ENCODE measurements around the gene AKR1D1. TPM values are rescaled to one million over a fixed set of nuclear protein-coding genes. Genes with fewer than 3 reads are reported as not detected.

The AKR1D1 gene
- total and polyA plus RNA-seq, 10 of the 15 experiments (the other 5 are each of a cell fraction or from before 2014, with no cell fraction given): 0.09 to 0.34 TPM; not detected in 8

DNA sequence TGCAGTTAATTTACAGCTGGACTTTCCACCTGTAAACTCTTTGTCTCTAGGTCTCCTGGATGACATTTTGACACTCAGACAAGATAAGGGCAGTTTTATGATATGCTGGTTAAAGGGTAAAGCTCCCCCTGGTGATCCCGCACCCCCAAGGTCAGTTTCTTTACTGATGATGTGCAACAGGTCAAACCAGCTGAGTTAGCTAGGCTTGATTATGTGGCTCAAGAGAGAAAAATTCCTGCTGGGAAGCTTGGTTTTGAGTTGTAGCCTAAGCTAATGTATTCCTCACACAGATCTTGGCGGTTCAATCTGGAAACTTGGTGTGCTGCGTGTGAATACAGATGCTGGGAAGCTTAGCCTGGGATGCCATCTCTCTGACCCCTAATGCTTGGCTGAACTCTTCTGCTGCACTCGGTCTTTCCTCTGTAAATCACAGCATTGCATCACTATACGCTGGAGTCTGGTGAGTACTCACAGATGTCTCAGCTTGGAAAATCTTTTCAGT lies 11.4 kb upstream of the AKR1D1 start:
- ATAC-seq (no peak), DNase-seq (ENCODE audit: low read depth, low spot score) (no peak), FAIRE-seq (no peak)
- no peaks in the 10 kb centered on the region for H3K36me3 ChIP-seq (ENCODE audit: control insufficient read depth in 2 of 2, insufficient read depth in 2 of 2, low read length in 1 of 2)
- POLR2A ChIA-PET: no interaction called here
- H2AFZ ChIP-seq (ENCODE audit: control insufficient read depth, low read depth, low read length): no peak overlapping the region
- H3K27me3 ChIP-seq (replicated peaks in 1 of 2; ENCODE audit: control insufficient read depth in 2 of 2, insufficient read depth in 2 of 2, low read length in 1 of 2): no peaks in the 10 kb centered on the region
- intact Hi-C loops (cut with micrococcal nuclease; ENCODE audit: unreplicated experiment): no loop called here
- no peaks in the 10 kb centered on the region for H3K4me1 ChIP-seq (ENCODE audit: control insufficient read depth, insufficient read depth, low read length)
- no peaks in the 10 kb centered on the region for H3K79me2 ChIP-seq (ENCODE audit: control insufficient read depth, insufficient read depth, low read length)
- H3K27ac ChIP-seq (ENCODE audit: control insufficient read depth, insufficient read depth): no peak overlapping the region
- CTCF ChIA-PET: interaction anchor here (0.6 to 1.5 kb wide), 5 partner anchors 14 to 1034 kb away, joined by 3 to 5 read pairs (median 4); no protein-coding TSS in a partner anchor
- H3K9ac ChIP-seq (ENCODE audit: control insufficient read depth, insufficient read depth, low read length): no peak overlapping the region
- 69% methylated on average over 5 of the region's 5 CpGs for WGBS (ENCODE audit: insufficient coverage, insufficient replicate concordance, low lambda C conversion rate, missing lambda C conversion rate)
- BruUV-seq (replicated peaks): no TSS peak
- RAD21 ChIA-PET (ENCODE audit: unreplicated experiment): interaction anchor here (1.0 to 1.5 kb wide), 5 partner anchors 33 to 65 kb away, joined by 3 to 4 read pairs (median 3); no protein-coding TSS in a partner anchor
- in situ Hi-C loops (cut with MboI): no loop called here
- no peaks in the 10 kb centered on the region for H4K20me1 ChIP-seq (ENCODE audit: control insufficient read depth, insufficient read depth)
- no peak overlapping the region for H3K4me2 ChIP-seq (ENCODE audit: control insufficient read depth, insufficient read depth)
- H3K4me3 ChIP-seq: no peak overlapping the region
- no peaks in the 10 kb centered on the region for H3K9me3 ChIP-seq (replicated peaks; ENCODE audit: control insufficient read depth, insufficient read depth, low read length)
- SMC1A ChIA-PET (ENCODE audit: uncharacterized antibody, unreplicated experiment): interaction anchor here (0.9 to 3.2 kb wide), 7 partner anchors 21 to 164 kb away, joined by 3 to 12 read pairs (median 4); no protein-coding TSS in a partner anchor
- TF ChIP-seq BCLAF1 (IDR thresholded peaks at IDR 0.05): no peak
- TF ChIP-seq MTA2 (IDR thresholded peaks at IDR 0.05; ENCODE audit: low read depth): no peak
- no peak for TF ChIP-seq SKIL (IDR thresholded peaks at IDR 0.05; ENCODE audit: low read depth, poor library complexity, severe bottlenecking)
- TF ChIP-seq RCOR1 (conservative IDR thresholded peaks at IDR 0.05; ENCODE audit: low read depth, low read length): no peak
- TF ChIP-seq YBX1 (IDR thresholded peaks at IDR 0.05): no peak
- no peak for TF ChIP-seq EED (IDR thresholded peaks at IDR 0.05; ENCODE audit: low read depth)
- TF ChIP-seq CBX5 (IDR thresholded peaks at IDR 0.05; ENCODE audit: low read depth): no peak
- TF ChIP-seq MYB (IDR thresholded peaks at IDR 0.05; ENCODE audit: borderline replicate concordance, low read depth, low read length): no peak
- TF ChIP-seq SUPT20H (IDR thresholded peaks at IDR 0.05; ENCODE audit: borderline replicate concordance, control insufficient read depth, low read depth, low read length): no peak
- TF ChIP-seq BHLHE40 (IDR thresholded peaks at IDR 0.05; ENCODE audit: borderline replicate concordance in 1 of 2, low read depth in 2 of 2, low read length in 1 of 2): no peak
- TF ChIP-seq, protein P1, sequence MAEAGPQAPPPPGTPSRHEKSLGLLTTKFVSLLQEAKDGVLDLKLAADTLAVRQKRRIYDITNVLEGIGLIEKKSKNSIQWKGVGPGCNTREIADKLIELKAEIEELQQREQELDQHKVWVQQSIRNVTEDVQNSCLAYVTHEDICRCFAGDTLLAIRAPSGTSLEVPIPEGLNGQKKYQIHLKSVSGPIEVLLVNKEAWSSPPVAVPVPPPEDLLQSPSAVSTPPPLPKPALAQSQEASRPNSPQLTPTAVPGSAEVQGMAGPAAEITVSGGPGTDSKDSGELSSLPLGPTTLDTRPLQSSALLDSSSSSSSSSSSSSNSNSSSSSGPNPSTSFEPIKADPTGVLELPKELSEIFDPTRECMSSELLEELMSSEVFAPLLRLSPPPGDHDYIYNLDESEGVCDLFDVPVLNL (IDR thresholded peaks at IDR 0.05; ENCODE audit: low read depth, low read length): no peak
- TF ChIP-seq LARP7 (IDR thresholded peaks at IDR 0.05): no peak
- no peak for TF ChIP-seq IKZF2 (IDR thresholded peaks at IDR 0.05)
- TF ChIP-seq RAD21 (IDR thresholded peaks at IDR 0.05; ENCODE audit: insufficient read depth, low read depth, low read length): no peak
- TF ChIP-seq, protein P2, sequence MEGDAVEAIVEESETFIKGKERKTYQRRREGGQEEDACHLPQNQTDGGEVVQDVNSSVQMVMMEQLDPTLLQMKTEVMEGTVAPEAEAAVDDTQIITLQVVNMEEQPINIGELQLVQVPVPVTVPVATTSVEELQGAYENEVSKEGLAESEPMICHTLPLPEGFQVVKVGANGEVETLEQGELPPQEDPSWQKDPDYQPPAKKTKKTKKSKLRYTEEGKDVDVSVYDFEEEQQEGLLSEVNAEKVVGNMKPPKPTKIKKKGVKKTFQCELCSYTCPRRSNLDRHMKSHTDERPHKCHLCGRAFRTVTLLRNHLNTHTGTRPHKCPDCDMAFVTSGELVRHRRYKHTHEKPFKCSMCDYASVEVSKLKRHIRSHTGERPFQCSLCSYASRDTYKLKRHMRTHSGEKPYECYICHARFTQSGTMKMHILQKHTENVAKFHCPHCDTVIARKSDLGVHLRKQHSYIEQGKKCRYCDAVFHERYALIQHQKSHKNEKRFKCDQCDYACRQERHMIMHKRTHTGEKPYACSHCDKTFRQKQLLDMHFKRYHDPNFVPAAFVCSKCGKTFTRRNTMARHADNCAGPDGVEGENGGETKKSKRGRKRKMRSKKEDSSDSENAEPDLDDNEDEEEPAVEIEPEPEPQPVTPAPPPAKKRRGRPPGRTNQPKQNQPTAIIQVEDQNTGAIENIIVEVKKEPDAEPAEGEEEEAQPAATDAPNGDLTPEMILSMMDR (IDR thresholded peaks at IDR 0.05 in 2 of 3, conservative IDR thresholded peaks at IDR 0.05 in 1 of 3; ENCODE audit: control insufficient read depth in 2 of 3, extremely low read depth in 1 of 3, insufficient read depth in 1 of 3, low read depth in 3 of 3, low read length in 3 of 3): no peak

Measured in GM12878 (cell line).